Measurements from ENCODE around the gene PGP. TPM values are rescaled to one million over a fixed set of nuclear protein-coding genes. Genes with fewer than 3 reads are reported as not detected.

PGP gene
- total RNA-seq, 1 experiment from 2014 or later, result 38.3 TPM

DNA sequence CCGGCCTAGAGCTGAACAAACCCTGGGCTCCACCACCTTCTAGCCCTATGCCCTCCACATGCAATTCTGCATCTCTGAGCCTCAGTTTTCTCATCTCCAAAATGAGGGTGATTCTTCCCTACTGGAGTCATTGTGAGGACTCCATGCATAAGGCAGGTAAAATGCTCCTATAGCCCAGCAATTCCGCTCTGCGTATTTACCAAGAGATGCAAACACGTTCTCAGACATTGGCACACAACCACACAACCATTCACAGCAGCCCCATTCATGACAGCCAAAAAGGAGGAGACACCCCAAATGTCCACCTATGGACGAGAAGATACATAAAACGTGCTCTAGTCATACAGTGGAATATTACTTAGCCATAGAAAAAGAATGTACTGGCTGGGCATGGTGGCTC lies 14.3 kb downstream of the PGP start:
- no peak overlapping the region for H3K27ac ChIP-seq (ENCODE audit: insufficient read length, low read depth, low read length)

More for the DNA sequence above, 14.3 kb downstream of the PGP start:
- no peak overlapping the region for H3K56ac ChIP-seq (ENCODE audit: insufficient read length, low read depth, low read length)
- H2BK5ac ChIP-seq (ENCODE audit: insufficient read length, low read length), result no peak overlapping the region
- H2AFZ ChIP-seq (ENCODE audit: low read length), result no peak overlapping the region
- no peak overlapping the region for H3T11ph ChIP-seq (ENCODE audit: low read length)
- H3K14ac ChIP-seq (ENCODE audit: insufficient read depth, low read length), result no peak overlapping the region
- no peak overlapping the region for H4K91ac ChIP-seq (ENCODE audit: insufficient read length, low read depth, low read length)
- no peak overlapping the region for H3K4me2 ChIP-seq (ENCODE audit: insufficient read depth, insufficient read length, low read length)
- no peak overlapping the region for H3K23ac ChIP-seq (ENCODE audit: insufficient read length, low read depth, low read length)
- Mint-ChIP-seq H3K36me3 (ENCODE audit: insufficient read depth in 1 of 3, low read depth in 3 of 3) (no peaks in the 10 kb centered on the region), H3K27ac (no peak overlapping the region), H3K27me3 (ENCODE audit: low read depth) (peaks cover 65% of the 10 kb centered on the region), H3K9me3 (peaks cover 0 to 9% of the 10 kb centered on the region in 2 experiments; a peak in 1 of 5 replicates), H3K4me1 (peaks cover 4 to 5% of the 10 kb centered on the region in 2 experiments; a peak in 3 of 4 replicates), H3K4me3 (no peak overlapping the region)
- no peak overlapping the region for H4K5ac ChIP-seq (ENCODE audit: insufficient read length, low read depth, low read length)
- no peak overlapping the region for H3K18ac ChIP-seq (ENCODE audit: insufficient read length, low read depth, low read length)
- H2BK12ac ChIP-seq (ENCODE audit: insufficient read length, low read depth, low read length), result no peak overlapping the region
- no peaks in the 10 kb centered on the region for H3K4me1 ChIP-seq (ENCODE audit: insufficient read depth, low read length)
- H2BK20ac ChIP-seq (ENCODE audit: low read depth, low read length, poor library complexity, severe bottlenecking), result no peak overlapping the region
- H3K79me2 ChIP-seq (ENCODE audit: insufficient read depth, low read length), result no peaks in the 10 kb centered on the region
- H3K9me3 ChIP-seq (ENCODE audit: control insufficient read depth, low read depth, low read length), result no peaks in the 10 kb centered on the region
- no peak overlapping the region for H4K8ac ChIP-seq (replicated peaks; ENCODE audit: insufficient read length, low read depth, low read length)
- no peak for DNase-seq
- no peak overlapping the region for H2AK5ac ChIP-seq (ENCODE audit: insufficient read length, low read length)
- no peak overlapping the region for H2BK15ac ChIP-seq (ENCODE audit: low read depth, low read length)
- TF ChIP-seq, protein P1, sequence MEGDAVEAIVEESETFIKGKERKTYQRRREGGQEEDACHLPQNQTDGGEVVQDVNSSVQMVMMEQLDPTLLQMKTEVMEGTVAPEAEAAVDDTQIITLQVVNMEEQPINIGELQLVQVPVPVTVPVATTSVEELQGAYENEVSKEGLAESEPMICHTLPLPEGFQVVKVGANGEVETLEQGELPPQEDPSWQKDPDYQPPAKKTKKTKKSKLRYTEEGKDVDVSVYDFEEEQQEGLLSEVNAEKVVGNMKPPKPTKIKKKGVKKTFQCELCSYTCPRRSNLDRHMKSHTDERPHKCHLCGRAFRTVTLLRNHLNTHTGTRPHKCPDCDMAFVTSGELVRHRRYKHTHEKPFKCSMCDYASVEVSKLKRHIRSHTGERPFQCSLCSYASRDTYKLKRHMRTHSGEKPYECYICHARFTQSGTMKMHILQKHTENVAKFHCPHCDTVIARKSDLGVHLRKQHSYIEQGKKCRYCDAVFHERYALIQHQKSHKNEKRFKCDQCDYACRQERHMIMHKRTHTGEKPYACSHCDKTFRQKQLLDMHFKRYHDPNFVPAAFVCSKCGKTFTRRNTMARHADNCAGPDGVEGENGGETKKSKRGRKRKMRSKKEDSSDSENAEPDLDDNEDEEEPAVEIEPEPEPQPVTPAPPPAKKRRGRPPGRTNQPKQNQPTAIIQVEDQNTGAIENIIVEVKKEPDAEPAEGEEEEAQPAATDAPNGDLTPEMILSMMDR (conservative IDR thresholded peaks at IDR 0.05), result no peak
- no peaks in the 10 kb centered on the region for H3K79me1 ChIP-seq (ENCODE audit: insufficient read depth, low read depth, low read length, poor library complexity, severe bottlenecking)
- no peaks in the 10 kb centered on the region for H4K20me1 ChIP-seq (ENCODE audit: control insufficient read depth, insufficient read depth, insufficient read length)
- H3K27me3 ChIP-seq (ENCODE audit: insufficient read depth, low read length), result peaks cover 8% of the 10 kb centered on the region; the same call in 1 of the 2 replicates
- peaks cover 11% of the 10 kb centered on the region for H3K23me2 ChIP-seq (ENCODE audit: insufficient read length, low read depth, low read length, poor library complexity, severe bottlenecking)
- H3K4ac ChIP-seq (ENCODE audit: low read depth, low read length), result no peak overlapping the region
- WGBS (ENCODE audit: extremely low coverage, insufficient read length, low lambda C conversion rate), result no CpG with 5 or more reads among the region's 6 CpGs
- no peak overlapping the region for H2BK120ac ChIP-seq (ENCODE audit: low read depth, low read length, poor library complexity, severe bottlenecking)
- no peak overlapping the region for H3K9ac ChIP-seq (ENCODE audit: extremely low read depth, insufficient read length, low read length)

Measured in H9 (cell line).